Endothelial cell of umbilical vein (primary cell): Measurements from ENCODE around the gene IL18. TPM values are rescaled to one million over a fixed set of nuclear protein-coding genes. Genes with fewer than 3 reads are reported as not detected.
A peak's percentile ranks its signal among the peaks of the same experiment; 100 is the strongest.

Experiments
- BruUV-seq: library from RNA; stranded (reverse); fragments of 400-500 nt; replicated peaks from 2 replicates; lab custom pipeline; 2021; lab: Mats Ljungman, UMichigan
- CTCF ChIA-PET: fragments of 300-600, 350-600 bp; sonication (Branson Sonifier 250); formaldehyde crosslinking; loops from one replicate; lab custom pipeline; 2021; ENCODE audit warnings: antibody characterized with exemption, inconsistent platforms; lab: Charles Lee
- POLR2A ChIA-PET: fragments of 300-600, 350-600 bp; sonication (Branson Sonifier 250); formaldehyde crosslinking; loops from one replicate; lab custom pipeline; 2021; ENCODE audit warnings: antibody characterized with exemption, inconsistent platforms; lab: Charles Lee
- DNase-seq: peaks from one replicate; pipeline ENCODE4 v3.0.0-alpha.2; 2011; ENCODE audit warnings: low read depth, low spot score
- FAIRE-seq: peaks from 2 replicates; lab custom pipeline; 2011; peaks lifted over from hg19 to GRCh38; lab: Jason Lieb, UNC
- H2AFZ ChIP-seq: 2 replicates; pipeline ENCODE4 v1.6.0; 2012; ENCODE audit warnings: low read depth, low read length, control low read depth, inconsistent platforms
- H3K27ac ChIP-seq: 2 replicates; pipeline ENCODE4 v1.5.1; 2011; ENCODE audit warnings: low read depth, mild to moderate bottlenecking, control low read depth, low read length, moderate library complexity; ENCODE audit not compliant: insufficient read depth
- H3K27me3 ChIP-seq, 2 experiments: 2 replicates each; pipeline versions ENCODE4 v1.6.0 to v1.6.1; 2011; ENCODE audit warnings: low read length in 2 of 2, mixed read lengths in 1 of 2; ENCODE audit not compliant: control insufficient read depth in 2 of 2, insufficient read depth in 2 of 2
- H3K36me3 ChIP-seq, 2 experiments: 2 replicates in 1 of 2; 3 replicates in 1 of 2; pipeline ENCODE4 v1.5.1; 2011; ENCODE audit warnings: low read length in 2 of 2, mild to moderate bottlenecking in 1 of 2, moderate library complexity in 1 of 2; ENCODE audit not compliant: control insufficient read depth in 2 of 2, insufficient read depth in 2 of 2; ENCODE audit errors: extremely low read depth in 1 of 2
- H3K4me1 ChIP-seq: 3 replicates; pipeline ENCODE4 v1.5.1; 2011; ENCODE audit warnings: mild to moderate bottlenecking, low read length; ENCODE audit not compliant: control insufficient read depth, insufficient read depth; ENCODE audit errors: extremely low read depth
- H3K4me2 ChIP-seq: 2 replicates; pipeline ENCODE4 v1.6.1; 2011; ENCODE audit warnings: low read length, control low read depth, mixed read lengths; ENCODE audit not compliant: insufficient read depth
- H3K4me3 ChIP-seq, 3 experiments: fragments of 200-600 bp in 1 of 3; sonication (generic), shearing (Covaris generic) in 1 of 3; replicated peaks in 1 of 3; 2 replicates each; pipeline ENCODE4 v1.5.1; 2011 to 2016; ENCODE audit warnings: control low read depth in 3 of 3, low read length in 3 of 3, mild to moderate bottlenecking in 2 of 3, inconsistent platforms in 1 of 3, low read depth in 1 of 3, moderate library complexity in 1 of 3; ENCODE audit not compliant: insufficient read depth in 1 of 3
- H3K79me2 ChIP-seq: 2 replicates; pipeline ENCODE4 v1.6.0; 2012; ENCODE audit warnings: low read length, inconsistent platforms; ENCODE audit not compliant: control insufficient read depth, insufficient read depth
- H3K9ac ChIP-seq: replicated peaks from 2 replicates; pipeline ENCODE3; 2011; ENCODE audit warnings: low read length, control low read depth; ENCODE audit not compliant: insufficient read depth; ENCODE audit errors: extremely low read depth
- H3K9me1 ChIP-seq: replicated peaks from 3 replicates; pipeline ENCODE4 v1.6.0; 2011; ENCODE audit warnings: mild to moderate bottlenecking, low read length; ENCODE audit not compliant: control insufficient read depth, insufficient read depth; ENCODE audit errors: extremely low read depth
- H3K9me3 ChIP-seq: replicated peaks from 2 replicates; pipeline ENCODE4 v1.5.1; 2012; ENCODE audit warnings: low read length, inconsistent platforms; ENCODE audit not compliant: control insufficient read depth, insufficient read depth
- H4K20me1 ChIP-seq: replicated peaks from 2 replicates; pipeline ENCODE3; 2011; ENCODE audit warnings: mild to moderate bottlenecking, low read length; ENCODE audit not compliant: control insufficient read depth, insufficient read depth; ENCODE audit errors: extremely low read depth
- CTCF ChIP-seq, 2 donors: IDR thresholded peaks; 1 replicate in 1 of 2; 2 replicates in 1 of 2; pipeline ENCODE4 v1.5.1; 2011; ENCODE audit warnings: low read length in 2 of 2, mild to moderate bottlenecking in 2 of 2, moderate library complexity in 2 of 2, control low read depth in 1 of 2, inconsistent platforms in 1 of 2, low read depth in 1 of 2; ENCODE audit not compliant: insufficient read depth in 1 of 2; ENCODE audit errors: extremely low read depth in 1 of 2
- EZH2 ChIP-seq: IDR thresholded peaks from 2 replicates; pipeline ENCODE4 v1.6.1; 2012; ENCODE audit warnings: borderline replicate concordance, low read depth, mild to moderate bottlenecking, moderate library complexity, low read length, inconsistent platforms; ENCODE audit not compliant: severe bottlenecking
- FOS ChIP-seq: IDR thresholded peaks from 2 replicates; pipeline ENCODE4 v1.6.1; 2011; ENCODE audit warnings: mild to moderate bottlenecking, low read length, moderate library complexity, borderline replicate concordance; ENCODE audit not compliant: insufficient read depth
- GATA2 ChIP-seq: IDR thresholded peaks from 2 replicates; pipeline ENCODE4 v1.7.0; 2011; ENCODE audit warnings: low read depth, mild to moderate bottlenecking, moderate library complexity, mixed read lengths, low read length; ENCODE audit not compliant: insufficient read length, insufficient read depth
- JUN ChIP-seq: IDR thresholded peaks from 2 replicates; pipeline ENCODE4 v1.6.1; 2011; ENCODE audit warnings: borderline replicate concordance, low read depth; ENCODE audit not compliant: insufficient read length, insufficient read depth
- MAX ChIP-seq: IDR thresholded peaks from 2 replicates; pipeline ENCODE4 v1.6.1; 2011; ENCODE audit not compliant: insufficient read depth, insufficient read length
- MYC ChIP-seq: IDR thresholded peaks from one replicate; pipeline ENCODE4 v1.6.1; 2011; ENCODE audit warnings: mild to moderate bottlenecking, low read depth, low read length
- POLR2A ChIP-seq: IDR thresholded peaks from 2 replicates; pipeline ENCODE4 v1.6.1; 2012; ENCODE audit warnings: low read depth, mild to moderate bottlenecking, control low read depth, low read length
- POLR2AphosphoS5 ChIP-seq: IDR thresholded peaks from 2 replicates; pipeline ENCODE4 v1.6.1; 2012; ENCODE audit warnings: low read depth, mild to moderate bottlenecking, control low read depth, low read length, moderate library complexity; ENCODE audit not compliant: insufficient read depth
- dilution Hi-C: fragments of 300-500 bp; cut with MboI; formaldehyde crosslinking; loops from one replicate; pipeline ENCODE4 v1.15.0; 2019; ENCODE audit warnings: low sequenced_read_pairs; ENCODE audit not compliant: extremely low pct_ligation_motif_present
- intact Hi-C: fragments of 100-400 bp; cut with micrococcal nuclease; formaldehyde crosslinking; loops from one replicate; pipeline ENCODE4 v1.10.0; 2022
- polyA plus RNA-seq, 4 experiments: library from polyadenylated mRNA; depleted of rRNA in 3 of 4; stranded (reverse) in 3 of 4; unstranded in 1 of 4; fragments of >200 nt; gene quantifications; 2 replicates each; pipeline versions ENCODE4 v1.2.1 to v1.2.3, GENCODE V29; 2011 to 2012; ENCODE audit warnings: missing spikeins in 1 of 4
- total RNA-seq: library from RNA; stranded (reverse); gene quantifications from 2 replicates; pipeline ENCODE4 v1.2.3, GENCODE V29; 2021

IL18 gene
- total and polyA plus RNA-seq, 2 donors (not counting 3 experiments of a cell fraction or from before 2014, with no cell fraction given): 0.73 to 1.5 TPM

GRCh38 chr11:112156153-112156955 lies 7.5 kb downstream of the IL18 start:
- ChIA-PET CTCF (interaction anchor here (1.1 to 2.6 kb wide), 10 partner anchors 9 to 43 kb away, joined by 3 to 20 read pairs (median 4); partner anchors contain the start of gene BCO2), POLR2A (no interaction called here)
- no peaks in the 10 kb centered on the region for H3K36me3 ChIP-seq
- BruUV-seq: no TSS peak
- H3K9me1 ChIP-seq: no peaks in the 10 kb centered on the region
- H3K79me2 ChIP-seq: no peaks in the 10 kb centered on the region
- intact Hi-C loops (no loop called here), dilution Hi-C loops (no loop called here)
- no peak overlapping the region for H2AFZ ChIP-seq
- no peaks in the 10 kb centered on the region for H3K27me3 ChIP-seq
- TF ChIP-seq MYC (no peak), MAX (no peak), POLR2AphosphoS5 (no peak), GATA2 (no peak), POLR2A (no peak), FOS (no peak), CTCF (IDR thresholded peaks at IDR 0.05; ENCODE audit: extremely low read depth in 1 of 2, insufficient read depth in 1 of 2, low read depth in 1 of 2, low read length in 2 of 2) (no peak), JUN (no peak), EZH2 (no peak)
- peak overlapping the region; percentile 84 for H3K27ac ChIP-seq
- no peak overlapping the region for H3K4me3 ChIP-seq
- H3K4me2 ChIP-seq: no peak overlapping the region
- no peak overlapping the region for H3K9ac ChIP-seq
- FAIRE-seq: no peak
- peaks cover 10% of the 10 kb centered on the region for H3K4me1 ChIP-seq
- H3K9me3 ChIP-seq: no peaks in the 10 kb centered on the region
- H4K20me1 ChIP-seq: no peaks in the 10 kb centered on the region
- no peak for DNase-seq
